Measurements from ENCODE around the gene TRIM69.
A peak's percentile ranks its signal among the peaks of the same experiment; 100 is the strongest.
"Not testable (repeated sequence)": the region's sequence is repeated elsewhere in the genome, so short reads cannot be mapped to it uniquely, and the experiment has no call there.

TRIM69 gene

DNA sequence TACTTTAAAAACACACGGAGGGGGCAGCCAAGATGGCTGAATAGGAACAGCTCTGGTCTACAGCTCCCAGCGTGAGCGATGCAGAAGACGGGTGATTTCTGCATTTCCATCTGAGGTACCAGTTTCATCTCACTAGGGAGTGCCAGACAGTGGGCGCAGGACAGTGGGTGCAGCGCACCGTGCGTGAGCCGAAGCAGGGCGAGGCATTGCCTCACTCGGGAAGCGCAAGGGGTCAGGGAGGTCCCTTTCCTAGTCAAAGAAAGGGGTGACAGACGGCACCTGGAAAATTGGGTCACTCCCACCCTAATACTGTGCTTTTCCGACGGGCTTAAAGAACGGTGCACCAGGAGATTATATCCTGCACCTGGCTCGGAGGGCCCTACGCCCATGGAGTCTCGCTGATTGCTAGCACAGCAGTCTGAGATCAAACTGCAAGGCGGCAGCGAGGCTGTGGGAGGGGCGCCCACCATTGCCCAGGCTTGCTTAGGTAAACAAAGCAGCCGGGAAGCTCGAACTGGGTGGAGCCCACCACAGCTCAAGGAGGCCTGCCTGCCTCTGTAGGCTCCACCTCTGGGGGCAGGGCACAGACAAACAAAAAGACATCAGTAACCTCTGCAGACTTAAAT, 3.0 kb downstream of the TRIM69 start:
- DNase-seq (ENCODE audit: low read depth in 3 of 3) = not testable (repeated sequence)

DNA sequence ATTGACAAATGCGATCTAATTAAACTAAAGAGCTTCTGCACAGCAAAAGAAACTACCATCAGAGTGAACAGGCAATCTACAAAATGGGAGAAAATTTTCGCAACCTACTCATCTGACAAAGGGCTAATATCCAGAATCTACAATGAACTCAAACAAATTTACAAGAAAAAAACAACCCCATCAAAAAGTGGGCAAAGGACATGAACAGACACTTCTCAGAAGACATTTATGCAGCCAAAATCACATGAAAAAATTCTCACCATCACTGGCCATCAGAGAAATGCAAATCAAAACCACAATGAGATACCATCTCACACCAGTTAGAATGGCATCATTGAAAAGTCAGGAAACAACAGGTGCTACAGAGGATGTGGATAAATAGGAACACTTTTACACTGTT, 7.1 kb downstream of the TRIM69 start:
- DNase-seq (ENCODE audit: low read depth in 3 of 3) = not testable (repeated sequence)

DNA sequence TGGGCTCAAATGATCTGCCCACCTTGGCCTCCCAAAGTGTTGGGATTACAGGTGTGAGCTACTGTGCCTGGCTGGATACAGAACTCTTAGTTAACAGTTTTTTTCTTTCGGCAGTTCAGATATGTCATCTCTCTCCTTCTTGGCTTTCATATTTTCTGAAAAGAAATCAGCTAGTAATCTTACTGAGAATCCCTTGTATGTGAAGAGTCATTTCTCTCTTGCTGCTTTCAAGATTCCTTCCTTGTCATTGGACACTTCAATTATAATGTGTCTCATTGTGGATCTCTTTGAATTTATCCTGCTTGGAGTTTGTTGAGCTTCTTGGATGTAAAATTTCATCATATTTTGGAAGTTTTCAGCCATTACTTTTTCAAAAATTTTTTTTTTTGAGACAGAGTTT, 17.0 kb downstream of the TRIM69 start:
- DNase-seq (ENCODE audit: low read depth in 3 of 3) = no peak

DNA sequence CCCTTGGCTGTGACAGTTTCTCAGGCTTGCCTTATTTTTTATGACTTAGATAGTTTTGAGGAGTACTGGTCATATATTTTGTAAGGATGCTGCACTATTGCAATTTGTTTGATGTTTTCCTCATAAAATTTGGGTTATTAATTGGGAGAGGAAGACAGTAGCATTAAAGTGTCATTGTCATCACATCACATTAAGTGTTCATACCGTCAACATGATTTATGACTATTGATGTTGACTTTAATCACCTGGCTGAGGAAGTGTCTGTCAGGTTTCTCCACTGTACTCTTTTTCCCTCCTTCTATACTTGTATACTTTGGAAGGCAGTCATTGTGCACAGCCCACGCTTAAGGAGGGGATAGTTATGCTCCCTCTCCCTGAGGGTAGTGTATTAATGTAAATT, 26.9 kb downstream of the TRIM69 start:
- DNase-seq (ENCODE audit: low read depth in 3 of 3) = no peak

DNA sequence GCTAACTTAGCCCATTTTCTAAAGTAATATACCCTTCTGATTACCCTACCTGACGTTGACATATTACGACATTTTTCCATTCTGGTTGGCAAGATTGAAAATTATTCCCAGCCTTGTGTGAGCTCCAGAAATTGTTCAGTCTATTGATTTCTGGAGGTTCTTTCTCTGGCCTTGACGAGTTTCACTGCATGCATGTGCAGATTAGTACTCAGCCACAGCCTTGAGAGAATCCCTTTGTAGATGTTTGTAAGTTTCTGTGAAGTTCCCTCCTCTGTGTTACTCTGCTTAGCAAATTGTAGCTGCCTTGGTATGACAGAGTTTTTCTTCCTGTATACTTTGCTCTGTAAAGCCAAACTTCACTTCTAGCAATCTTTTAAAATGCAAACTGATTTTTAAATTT, 27.5 kb downstream of the TRIM69 start:
- DNase-seq (ENCODE audit: low read depth in 3 of 3) = no peak

DNA sequence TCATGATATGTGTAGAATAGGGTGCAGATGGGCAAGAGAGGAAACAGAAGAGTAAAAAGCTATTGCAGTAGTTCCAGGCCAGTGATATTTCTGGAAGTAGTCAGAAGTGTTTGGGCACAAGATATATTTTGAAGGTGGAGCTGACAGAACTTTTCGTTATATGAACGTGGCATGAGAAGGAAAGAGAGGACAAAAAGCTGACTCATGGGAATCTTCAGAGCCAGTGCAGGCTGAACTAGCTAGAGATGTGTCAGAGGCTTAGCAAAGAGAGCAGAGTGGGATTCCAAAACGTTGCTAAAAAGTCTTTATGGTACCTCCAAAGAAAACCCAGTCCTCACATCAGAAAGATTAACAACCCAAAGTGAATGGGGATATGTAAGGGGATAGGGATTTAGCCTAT, 28.7 kb downstream of the TRIM69 start:
- DNase-seq (ENCODE audit: low read depth in 3 of 3) = no peak

DNA sequence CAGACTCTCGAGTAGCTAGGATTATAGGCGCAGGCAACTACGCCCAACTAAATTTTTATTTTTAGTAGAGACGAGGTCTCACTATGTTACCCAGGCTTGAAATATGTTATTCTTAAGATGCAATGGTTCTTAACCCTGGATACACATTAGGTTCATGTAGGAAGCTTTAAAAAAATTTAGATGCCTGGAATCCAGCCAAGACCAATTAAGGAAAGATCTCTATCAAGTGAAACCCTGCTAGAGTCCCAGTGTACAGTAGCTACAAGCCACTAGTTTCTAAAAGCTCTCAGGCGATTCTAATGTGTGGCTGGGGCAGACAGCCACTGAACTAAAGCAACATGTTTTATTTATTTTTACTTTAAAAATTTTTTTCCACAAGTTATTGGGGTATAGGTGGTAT, 33.2 kb downstream of the TRIM69 start:
- no peak for DNase-seq (ENCODE audit: low read depth in 3 of 3)

DNA sequence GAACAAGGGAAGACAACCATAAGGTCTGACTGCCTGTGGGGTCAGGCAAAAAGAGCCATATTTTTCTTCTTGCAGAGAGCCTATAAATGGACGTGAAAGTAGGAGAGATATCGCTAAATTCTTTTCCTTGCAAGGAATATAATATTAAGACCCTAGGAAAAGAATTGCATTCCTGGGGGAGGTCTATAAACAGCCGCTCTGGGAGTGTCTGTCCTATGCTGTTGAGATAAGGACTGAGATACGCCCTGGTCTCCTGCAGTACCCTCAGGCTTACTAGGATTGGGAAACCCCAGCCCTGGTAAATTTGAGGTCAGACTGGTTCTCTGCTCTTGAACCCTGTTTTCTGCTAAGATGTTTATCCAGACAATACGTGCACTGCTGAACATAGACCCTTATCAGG, 34.4 kb downstream of the TRIM69 start:
- not testable (repeated sequence) for DNase-seq (ENCODE audit: low read depth in 3 of 3)

DNA sequence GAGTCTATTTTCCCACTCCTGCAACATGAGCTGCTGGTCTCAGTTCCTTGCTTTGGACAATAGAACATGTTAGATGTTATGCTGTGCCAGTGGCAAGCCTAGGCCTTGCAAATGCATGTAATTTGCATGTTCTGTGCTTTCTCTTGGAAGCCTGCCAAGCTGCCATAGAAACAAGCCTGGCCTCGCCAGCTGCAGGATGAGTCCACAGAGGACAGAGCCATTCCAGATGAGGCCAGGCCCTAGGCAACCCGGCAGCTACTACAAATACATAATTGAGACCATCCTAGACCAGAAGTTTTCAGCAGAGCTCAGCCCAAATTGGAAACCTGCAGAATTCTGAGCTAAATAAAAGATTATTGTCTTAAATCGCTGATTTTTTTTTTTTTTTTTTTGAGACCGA, 39.6 kb downstream of the TRIM69 start:
- no peak for DNase-seq (ENCODE audit: low read depth in 3 of 3)

DNA sequence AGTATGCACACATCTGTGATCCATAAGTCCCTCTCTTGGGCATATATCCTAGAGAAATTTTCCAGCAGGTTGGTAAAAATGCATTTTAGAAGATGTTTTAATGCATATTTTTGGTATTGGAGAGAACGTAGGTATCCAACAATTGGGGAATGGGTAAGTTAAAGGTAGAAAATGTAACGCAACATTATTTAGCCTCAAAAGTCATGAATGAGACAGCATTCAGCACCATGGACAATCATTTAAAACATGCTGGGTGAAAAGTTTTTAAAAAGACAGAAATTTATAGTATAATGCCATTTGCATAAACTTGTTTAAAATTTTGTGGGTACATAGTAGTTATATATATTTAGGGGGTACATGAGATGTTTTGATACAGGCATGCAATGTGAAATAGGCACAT, 43.4 kb downstream of the TRIM69 start:
- DNase-seq (ENCODE audit: low read depth in 3 of 3) = no peak

DNA sequence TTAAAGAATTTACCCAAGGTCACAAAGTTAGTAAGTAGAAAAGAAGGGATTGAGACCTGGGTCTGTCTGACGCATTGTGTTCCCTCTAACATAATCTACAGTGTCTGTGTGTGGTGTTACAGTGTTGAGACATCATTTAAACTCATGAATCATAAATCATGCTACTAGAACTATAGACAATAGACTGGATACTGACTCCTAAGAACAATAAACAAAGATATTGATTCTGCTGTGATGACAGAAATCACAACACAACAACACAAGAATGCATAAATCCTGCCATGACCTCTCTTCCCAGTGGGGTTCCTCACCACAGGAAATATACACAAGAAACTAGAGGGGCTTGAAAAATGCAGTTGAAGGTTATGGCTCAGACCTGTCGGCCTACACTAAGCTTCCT, 44.3 kb downstream of the TRIM69 start:
- no peak for DNase-seq (ENCODE audit: low read depth in 3 of 3)

DNA sequence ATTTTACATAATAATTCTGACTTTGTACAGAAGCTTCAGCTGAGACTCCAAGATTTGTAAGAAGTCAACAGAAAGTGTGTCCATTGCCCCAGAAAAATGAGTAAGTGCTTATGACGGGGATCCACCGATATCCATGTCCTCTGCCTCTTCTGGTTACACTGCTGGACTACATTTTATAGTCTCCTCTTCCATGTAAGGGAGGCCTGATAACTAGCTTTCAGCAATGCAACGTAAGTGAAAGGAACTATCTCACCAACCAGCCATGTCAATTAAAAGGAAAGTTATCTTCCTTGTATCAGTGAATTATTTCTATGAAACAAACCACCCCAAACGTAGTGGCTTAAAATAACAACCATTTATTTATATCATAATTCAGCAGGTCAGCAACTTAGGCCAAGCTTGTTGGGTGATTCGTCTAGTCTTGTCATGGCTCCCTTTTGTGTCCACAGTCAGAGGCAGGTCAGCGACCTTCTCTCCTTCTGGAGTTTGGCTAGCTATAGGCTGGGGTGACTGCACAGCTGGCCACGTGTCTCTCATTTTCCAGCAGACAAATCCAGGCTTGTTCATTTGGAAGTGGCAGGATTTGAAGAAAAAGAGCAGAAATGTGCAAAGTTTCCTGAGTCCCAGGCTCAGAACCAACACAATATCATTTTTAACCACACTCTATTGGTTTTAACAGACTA, 44.9 kb downstream of the TRIM69 start:
- no peak for DNase-seq (ENCODE audit: low read depth in 3 of 3)

DNA sequence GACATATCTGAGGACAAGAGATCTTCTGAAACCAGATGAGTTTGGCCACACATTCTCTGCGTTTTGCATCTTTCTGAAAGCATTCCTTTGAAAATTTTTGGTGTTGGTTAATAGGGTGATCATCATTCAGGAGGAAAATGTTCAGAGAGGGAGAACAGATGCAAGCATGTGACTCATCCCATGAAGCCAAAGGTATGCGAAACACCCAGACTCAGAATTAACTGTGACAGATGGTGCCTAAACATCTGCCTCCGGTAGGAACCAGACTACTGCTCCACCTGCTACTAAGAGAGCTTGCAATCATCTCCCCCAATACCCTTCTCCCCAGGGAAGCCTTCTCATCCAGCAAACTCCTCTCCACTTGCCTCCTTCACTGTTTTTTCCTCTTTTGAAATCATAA, 46.2 kb downstream of the TRIM69 start:
- no peak for DNase-seq (ENCODE audit: low read depth in 3 of 3)

DNA sequence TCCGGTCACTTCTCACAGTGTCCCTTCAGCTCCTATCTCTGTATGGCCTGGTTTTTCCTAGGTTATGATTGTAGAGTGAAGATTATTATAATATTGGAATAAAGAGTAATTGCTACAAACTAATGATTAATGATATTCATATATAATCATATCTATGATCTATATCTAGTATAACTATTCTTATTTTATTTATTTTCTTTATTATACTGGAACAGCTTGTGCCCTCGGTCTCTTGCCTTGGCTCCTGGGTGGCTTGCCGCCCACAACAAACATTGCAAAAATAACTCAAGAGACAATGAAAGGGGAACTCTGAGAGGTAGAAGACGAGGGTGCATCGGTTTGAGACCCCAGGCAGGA, 48.6 kb downstream of the TRIM69 start:
- DNase-seq (ENCODE audit: low read depth in 3 of 3) = not testable (repeated sequence)

DNA sequence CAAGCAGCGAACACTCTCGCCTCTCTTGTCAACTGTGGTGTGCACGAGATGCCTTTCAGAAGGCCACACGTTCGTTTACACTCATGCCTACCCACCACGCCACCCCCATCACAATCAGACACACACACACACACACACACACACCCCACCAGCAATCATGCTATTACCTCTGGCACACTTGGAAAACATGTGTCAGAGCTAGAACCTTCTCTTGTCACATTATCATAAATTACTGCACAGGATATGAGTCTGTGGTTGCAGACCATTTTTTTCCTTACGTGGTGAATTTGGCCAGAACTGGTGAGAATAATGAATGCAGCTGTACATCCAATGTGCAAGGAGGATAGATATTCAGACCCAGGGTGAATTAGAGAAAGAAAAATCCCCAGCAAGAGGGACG, 52.4 kb downstream of the TRIM69 start:
- DNase-seq (ENCODE audit: low read depth in 3 of 3) = peak; percentile 12 to 50 (median 29)

DNA sequence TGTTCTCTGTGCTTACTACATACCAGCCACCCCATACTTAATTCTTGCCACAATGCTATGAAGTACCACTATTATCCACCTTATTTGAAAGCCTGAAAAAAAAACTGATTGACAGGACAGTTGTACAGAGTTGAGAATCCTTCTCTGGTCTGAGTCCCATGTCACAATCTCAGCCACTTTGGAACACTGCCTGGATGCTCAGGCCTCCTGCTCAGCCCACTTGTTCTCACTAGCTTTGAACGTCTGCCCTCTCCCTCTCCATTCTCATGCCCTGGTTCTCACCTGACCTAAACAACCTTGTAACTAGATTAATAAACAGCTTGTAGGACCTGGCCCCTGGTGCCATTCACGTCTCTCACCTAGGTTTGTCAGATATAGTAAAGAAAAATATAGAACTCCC, 53.9 kb downstream of the TRIM69 start:
- DNase-seq (ENCODE audit: low read depth in 3 of 3) = no peak

DNA sequence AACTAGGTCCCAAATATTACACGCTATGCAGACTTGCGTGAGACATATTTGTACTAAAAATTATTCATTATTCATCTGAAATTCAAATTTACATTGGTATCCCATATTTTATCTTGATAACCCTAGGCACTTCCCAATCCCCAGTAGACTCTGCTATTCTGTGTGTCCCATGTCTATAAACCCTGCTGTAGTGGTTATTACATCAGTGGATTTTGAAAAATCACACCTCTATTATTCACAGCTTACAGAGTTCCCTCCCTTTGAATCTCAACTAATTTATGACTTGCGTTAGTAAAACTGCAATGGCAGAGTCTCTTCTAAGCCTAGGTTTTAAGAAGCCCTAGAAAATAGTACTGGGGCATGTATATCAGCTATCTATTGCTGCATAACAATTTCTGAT, 54.3 kb downstream of the TRIM69 start:
- DNase-seq (ENCODE audit: low read depth in 3 of 3) = no peak

DNA sequence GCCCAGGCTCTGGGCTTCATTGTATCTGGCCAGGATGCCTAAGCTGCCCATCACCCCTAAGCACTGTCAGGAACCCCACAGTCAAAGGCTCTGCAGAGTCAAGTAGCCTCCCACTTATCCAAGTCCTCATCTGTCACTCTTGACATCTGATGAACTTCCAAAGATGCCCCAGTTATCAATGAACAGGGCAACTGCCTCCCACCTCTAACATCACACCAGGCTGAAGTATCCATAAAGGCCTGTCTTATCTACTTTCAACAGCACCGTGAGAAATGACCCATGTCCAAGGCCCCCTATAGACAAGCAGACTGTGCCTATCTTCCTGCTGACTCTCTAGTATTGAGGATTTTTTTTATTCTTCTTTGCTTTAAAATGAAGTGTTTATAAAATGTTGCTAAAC, 56.4 kb downstream of the TRIM69 start:
- DNase-seq (ENCODE audit: low read depth in 3 of 3) = no peak

DNA sequence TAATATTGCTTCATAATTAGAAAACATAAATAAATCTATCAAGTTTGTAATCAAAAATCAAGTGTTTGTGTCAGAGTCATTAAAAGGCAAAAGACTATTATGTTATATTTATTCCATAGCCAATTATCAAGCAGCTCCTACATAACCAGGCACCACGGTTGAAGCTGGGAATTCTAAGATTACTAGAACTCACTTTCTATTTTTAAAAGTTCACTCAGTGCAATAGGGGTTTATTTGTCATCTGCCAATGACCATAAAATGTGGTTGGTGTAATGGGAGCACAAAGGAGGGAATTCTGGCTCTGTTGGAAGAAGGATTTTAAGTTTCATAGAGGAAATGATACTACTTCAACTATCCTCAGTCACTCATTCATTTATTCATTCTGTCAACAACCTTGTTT, 57.7 kb downstream of the TRIM69 start:
- DNase-seq (ENCODE audit: low read depth in 3 of 3) = no peak

DNA sequence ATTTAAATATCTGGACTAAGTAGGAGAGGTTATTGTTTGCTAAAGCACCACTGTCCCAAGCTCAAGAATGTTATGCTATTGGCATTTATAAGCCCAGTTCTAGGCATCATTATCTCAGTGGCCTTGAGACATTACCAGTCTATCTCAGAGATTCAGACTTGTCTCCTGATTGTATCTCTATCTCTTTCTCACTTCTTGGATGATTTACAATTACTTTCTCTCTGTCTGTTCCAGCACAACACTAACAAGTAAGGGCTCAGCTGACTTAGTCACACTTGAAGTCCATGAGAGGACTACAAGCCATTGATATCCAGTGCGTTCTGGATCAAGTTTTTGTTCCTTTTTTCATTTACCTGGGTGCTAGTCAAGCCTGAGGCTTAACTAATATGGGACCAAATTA, 60.2 kb downstream of the TRIM69 start:
- DNase-seq (ENCODE audit: low read depth in 3 of 3) = no peak

DNA sequence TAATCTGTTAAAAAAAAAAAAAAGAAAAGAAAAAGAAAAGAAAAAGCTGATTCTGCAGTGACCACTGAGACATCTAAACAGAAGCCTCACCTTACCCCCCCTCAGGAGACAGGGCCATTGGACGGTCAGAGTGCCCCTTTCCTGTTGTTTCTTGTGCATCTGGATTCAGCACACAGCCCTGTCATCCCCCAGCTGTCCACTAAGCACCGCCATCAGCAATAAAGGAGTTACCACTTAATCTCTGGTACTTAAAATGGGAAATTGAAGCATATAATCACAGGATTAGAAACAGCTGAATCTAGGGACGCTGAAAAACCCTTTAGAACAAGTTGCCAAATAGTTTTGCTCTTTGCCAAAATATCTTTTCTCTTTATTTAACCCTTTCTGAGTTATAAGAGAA, 62.5 kb downstream of the TRIM69 start:
- DNase-seq (ENCODE audit: low read depth in 3 of 3) = no peak

DNA sequence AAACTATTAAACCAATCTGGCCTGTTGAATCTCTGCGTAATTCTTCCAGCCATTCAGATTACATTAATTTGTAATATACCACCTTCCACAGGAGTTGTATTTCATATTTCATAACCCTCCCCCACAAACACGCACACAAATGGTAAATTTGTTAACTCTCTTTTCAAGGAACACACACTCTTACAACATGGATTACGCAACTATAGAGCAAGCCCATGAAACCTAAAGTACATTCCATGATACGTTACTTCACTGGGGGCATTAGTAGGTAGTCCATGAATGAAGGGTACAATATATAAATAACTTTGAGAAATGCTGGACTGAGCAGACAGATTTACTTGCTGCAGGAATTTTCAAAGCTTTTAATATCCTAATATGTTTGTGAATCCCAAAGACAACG, 65.0 kb downstream of the TRIM69 start:
- no peak for DNase-seq (ENCODE audit: low read depth in 3 of 3)

DNA sequence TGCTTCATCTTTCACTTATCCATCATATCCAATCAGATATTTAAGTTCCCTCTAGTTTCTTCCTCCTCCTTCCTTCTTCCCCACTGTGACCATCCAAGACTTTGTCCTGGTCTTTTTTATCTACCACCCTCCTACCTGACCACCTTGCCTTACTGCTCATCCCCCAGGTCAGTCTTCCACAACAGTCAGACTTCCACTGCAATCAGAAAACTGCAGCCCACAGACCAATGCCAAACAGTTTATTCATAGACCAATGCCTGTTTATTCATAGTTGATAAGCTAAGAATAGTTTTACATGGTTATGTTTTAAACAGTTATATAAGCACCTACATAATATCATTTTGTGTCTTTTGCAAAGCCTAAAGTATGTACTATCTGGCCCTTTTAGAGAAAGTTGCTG, 65.5 kb downstream of the TRIM69 start:
- no peak for DNase-seq (ENCODE audit: low read depth in 3 of 3)

DNA sequence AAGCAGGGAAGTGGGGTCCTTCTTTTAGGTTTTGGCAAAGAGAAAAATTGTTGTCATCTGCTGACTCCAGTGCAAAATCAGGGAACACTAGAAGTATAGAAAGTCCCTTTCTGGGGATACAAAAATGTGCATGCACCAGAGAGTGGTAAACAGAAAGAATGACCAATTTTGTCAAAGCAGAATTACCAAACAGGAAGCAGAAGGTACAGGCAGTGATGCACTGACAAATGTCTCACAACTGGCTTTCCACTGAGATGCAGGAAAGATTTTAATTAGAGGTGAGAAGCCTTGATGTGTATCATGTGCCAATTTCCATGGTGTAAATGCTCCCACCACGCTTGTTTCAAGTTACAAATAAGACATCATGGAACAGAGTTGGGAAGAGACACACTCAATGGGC, 66.0 kb downstream of the TRIM69 start:
- no peak for DNase-seq (ENCODE audit: low read depth in 3 of 3)
